Measurements from ENCODE around the gene DDX31. TPM values are rescaled to one million over a fixed set of nuclear protein-coding genes. Genes with fewer than 3 reads are reported as not detected.

The DDX31 gene
- total RNA-seq, 2 experiments from 2014 or later = 20.9 to 22.8 TPM

DNA sequence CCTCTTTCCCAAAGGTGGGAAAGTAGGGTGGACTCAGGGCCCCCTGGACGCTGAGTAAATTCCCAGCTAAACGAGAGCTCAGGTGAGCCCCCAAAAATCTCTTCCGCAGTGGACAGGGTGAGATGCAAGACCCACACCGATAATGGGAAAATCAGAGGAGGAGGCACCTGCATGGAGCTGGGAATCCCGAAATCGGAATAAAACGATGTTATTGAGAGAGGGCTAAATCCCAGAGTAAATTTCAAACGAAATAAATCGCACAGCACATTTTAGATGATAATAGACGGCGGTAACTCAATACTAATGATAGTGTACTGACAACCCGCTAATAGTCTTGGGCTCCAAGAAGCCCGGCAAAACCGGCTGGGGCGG is 90.4 kb downstream of the DDX31 start:
- TF ChIP-seq, protein P1, sequence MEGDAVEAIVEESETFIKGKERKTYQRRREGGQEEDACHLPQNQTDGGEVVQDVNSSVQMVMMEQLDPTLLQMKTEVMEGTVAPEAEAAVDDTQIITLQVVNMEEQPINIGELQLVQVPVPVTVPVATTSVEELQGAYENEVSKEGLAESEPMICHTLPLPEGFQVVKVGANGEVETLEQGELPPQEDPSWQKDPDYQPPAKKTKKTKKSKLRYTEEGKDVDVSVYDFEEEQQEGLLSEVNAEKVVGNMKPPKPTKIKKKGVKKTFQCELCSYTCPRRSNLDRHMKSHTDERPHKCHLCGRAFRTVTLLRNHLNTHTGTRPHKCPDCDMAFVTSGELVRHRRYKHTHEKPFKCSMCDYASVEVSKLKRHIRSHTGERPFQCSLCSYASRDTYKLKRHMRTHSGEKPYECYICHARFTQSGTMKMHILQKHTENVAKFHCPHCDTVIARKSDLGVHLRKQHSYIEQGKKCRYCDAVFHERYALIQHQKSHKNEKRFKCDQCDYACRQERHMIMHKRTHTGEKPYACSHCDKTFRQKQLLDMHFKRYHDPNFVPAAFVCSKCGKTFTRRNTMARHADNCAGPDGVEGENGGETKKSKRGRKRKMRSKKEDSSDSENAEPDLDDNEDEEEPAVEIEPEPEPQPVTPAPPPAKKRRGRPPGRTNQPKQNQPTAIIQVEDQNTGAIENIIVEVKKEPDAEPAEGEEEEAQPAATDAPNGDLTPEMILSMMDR (IDR thresholded peaks at IDR 0.05) = no peak
- Mint-ChIP-seq H3K36me3 (ENCODE audit: low read depth) (no peaks in the 10 kb centered on the region), H3K9me3 (no peaks in the 10 kb centered on the region), H3K4me3 (no peak overlapping the region), H3K27me3 (peaks cover 75% of the 10 kb centered on the region), H3K4me1 (ENCODE audit: low read depth) (peaks cover 10% of the 10 kb centered on the region), H3K27ac (no peak overlapping the region)
- ATAC-seq = no peak
- intact Hi-C loops (cut with micrococcal nuclease) = loop anchor here (5.0 kb wide), 1 partner anchor 72 kb away; no protein-coding TSS in a partner anchor
- DNase-seq = no peak
- CTCF ChIA-PET = interaction anchor here (1.2 to 2.6 kb wide), 2 partner anchors 167 to 169 kb away, joined by 3 to 9 read pairs; partner anchors contain the start of gene CFAP77
- POLR2A ChIA-PET = no interaction called here

DNA sequence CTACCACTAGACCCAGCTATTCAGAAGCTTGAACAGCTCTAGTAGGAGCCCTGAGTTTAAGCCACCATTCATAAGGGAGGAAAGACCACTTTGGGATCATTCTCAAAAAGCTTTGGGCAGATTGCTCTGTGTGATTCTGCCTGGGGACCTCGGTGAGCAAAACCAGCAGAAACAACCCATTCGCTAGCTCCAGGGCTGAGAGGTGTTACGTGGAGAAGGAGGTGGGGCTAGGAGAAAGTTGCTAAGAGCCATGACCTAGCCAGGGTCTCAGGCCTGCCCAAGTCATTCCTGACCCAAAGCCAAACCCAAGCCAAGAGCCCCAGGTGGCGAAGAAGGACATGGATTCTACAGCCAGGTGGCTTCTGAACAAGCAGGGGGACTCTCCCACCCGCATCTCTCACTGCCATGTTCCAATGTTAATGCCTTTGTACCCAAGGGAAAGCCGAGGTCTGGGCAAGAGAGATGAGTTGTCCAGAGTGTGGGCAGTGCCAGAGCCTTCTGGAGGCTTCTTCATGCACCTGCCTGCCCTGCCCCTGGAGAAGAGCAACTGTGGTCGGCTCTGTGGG is 91.3 kb downstream of the DDX31 start:
- ATAC-seq = no peak
- Mint-ChIP-seq H3K4me3 (no peak overlapping the region), H3K36me3 (ENCODE audit: low read depth) (no peaks in the 10 kb centered on the region), H3K27me3 (peaks cover 71% of the 10 kb centered on the region), H3K9me3 (no peaks in the 10 kb centered on the region), H3K27ac (no peak overlapping the region), H3K4me1 (ENCODE audit: low read depth) (peaks cover 10% of the 10 kb centered on the region)
- intact Hi-C loops (cut with micrococcal nuclease) = loop anchor here (5.0 kb wide), 1 partner anchor 71 kb away; no protein-coding TSS in a partner anchor
- POLR2A ChIA-PET = no interaction called here
- CTCF ChIA-PET = interaction anchor here (1.3 to 2.6 kb wide), 4 partner anchors 71 to 168 kb away, joined by 3 to 9 read pairs (median 4); partner anchors contain the start of gene CFAP77
- DNase-seq = no peak
- TF ChIP-seq, protein P1 (IDR thresholded peaks at IDR 0.05) = no peak

DNA sequence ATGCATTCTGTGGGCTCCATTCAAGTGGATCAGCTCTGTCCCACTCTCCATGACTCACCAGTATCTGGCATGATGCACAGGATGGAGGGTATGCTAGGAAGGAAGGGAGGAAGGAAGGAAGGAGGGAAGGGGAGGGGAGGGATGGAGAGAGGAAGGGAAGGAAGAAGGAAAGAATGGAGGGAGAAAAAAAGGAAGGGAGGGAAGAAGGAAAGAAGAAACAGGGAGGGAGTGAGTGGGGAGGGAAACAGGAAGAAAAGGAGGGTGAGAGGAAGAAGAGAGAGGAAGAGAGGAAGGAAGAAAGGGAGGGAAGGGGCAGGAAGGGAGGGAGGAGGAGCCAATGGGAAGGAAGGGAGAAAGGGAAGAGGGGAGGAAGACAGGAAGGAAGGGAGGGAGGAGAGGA is 92.7 kb downstream of the DDX31 start:
- Mint-ChIP-seq H3K27ac (no peak overlapping the region), H3K36me3 (ENCODE audit: low read depth) (no peaks in the 10 kb centered on the region), H3K9me3 (no peaks in the 10 kb centered on the region), H3K27me3 (peaks cover 61% of the 10 kb centered on the region), H3K4me3 (no peak overlapping the region), H3K4me1 (ENCODE audit: low read depth) (peaks cover 10% of the 10 kb centered on the region)
- no peak for ATAC-seq
- ChIA-PET POLR2A (no interaction called here), CTCF (interaction anchor here (1.3 to 3.8 kb wide), 6 partner anchors 70 to 167 kb away, joined by 3 to 25 read pairs (median 6); partner anchors contain the start of gene CFAP77)
- no peak for DNase-seq
- TF ChIP-seq, protein P1 (IDR thresholded peaks at IDR 0.05) = no peak
- intact Hi-C loops (cut with micrococcal nuclease) = loop anchor here (5.0 kb wide), 1 partner anchor 70 kb away; no protein-coding TSS in a partner anchor

DNA sequence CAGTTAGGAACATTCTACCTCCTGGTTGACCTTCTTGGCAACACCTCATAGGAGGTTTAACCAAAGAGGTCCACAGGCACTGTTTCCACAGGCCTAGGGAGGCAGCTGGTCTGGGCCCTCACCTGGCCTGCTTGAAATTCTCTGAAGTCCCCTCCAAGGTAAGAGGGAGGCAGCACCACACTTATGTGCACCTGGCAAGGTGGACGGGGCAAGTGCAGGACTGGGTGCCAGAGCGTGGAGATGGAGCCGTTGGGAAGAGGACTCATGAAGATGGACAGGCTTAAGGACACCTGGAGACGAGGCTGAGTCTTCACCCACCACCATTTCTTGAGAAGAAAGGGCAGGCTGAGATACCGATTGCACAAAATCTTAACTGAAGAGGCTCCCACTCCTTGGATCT is 94.0 kb downstream of the DDX31 start:
- intact Hi-C loops (cut with micrococcal nuclease) = loop anchor here (2.0 to 5.0 kb wide), 2 partner anchors 69 to 163 kb away; no protein-coding TSS in a partner anchor

More for the DNA sequence above, 94.0 kb downstream of the DDX31 start:
- POLR2A ChIA-PET = interaction anchor here (1.1 to 1.7 kb wide), 2 partner anchors 10 to 164 kb away, joined by 3 to 5 read pairs; no protein-coding TSS in a partner anchor
- DNase-seq = no peak
- TF ChIP-seq, protein P1 (IDR thresholded peaks at IDR 0.05) = no peak
- Mint-ChIP-seq H3K9me3 (no peaks in the 10 kb centered on the region), H3K4me1 (ENCODE audit: low read depth) (no peaks in the 10 kb centered on the region), H3K36me3 (ENCODE audit: low read depth) (no peaks in the 10 kb centered on the region), H3K4me3 (no peak overlapping the region), H3K27ac (no peak overlapping the region), H3K27me3 (peaks cover 52% of the 10 kb centered on the region)
- CTCF ChIA-PET = interaction anchor here (0.6 to 4.2 kb wide), 9 partner anchors 11 to 312 kb away, joined by 3 to 54 read pairs (median 5); partner anchors contain the start of gene CFAP77
- ATAC-seq = no peak

Data from activated CD8-positive, alpha-beta T cell treated with anti-CD3 and anti-CD28 coated beads for 36 hours (primary cell).